Choroid plexus epithelial cell (primary cell): ENCODE measurements around the gene KCNJ15.
"Not testable (repeated sequence)": the region's sequence is repeated elsewhere in the genome, so short reads cannot be mapped to it uniquely, and the experiment has no call there.

Experiments
- DNase-seq: peaks from one replicate; pipeline ENCODE4 v3.0.0-alpha.2; 2010; ENCODE audit warnings: low read depth
- H3K4me3 ChIP-seq: 2 replicates; pipeline ENCODE4 v1.5.1; 2011; ENCODE audit warnings: low read depth, mild to moderate bottlenecking, control low read depth, low read length, moderate library complexity
- CTCF ChIP-seq: conservative IDR thresholded peaks from 2 replicates; pipeline ENCODE4 v1.5.1; 2011; ENCODE audit warnings: low read depth, mild to moderate bottlenecking, control low read depth, inconsistent platforms, low read length, moderate library complexity

Gene KCNJ15

GRCh38 chr21:38223893-38224540 lies 32.8 kb upstream of the KCNJ15 start:
- TF ChIP-seq CTCF = no peak
- no peak overlapping the region for H3K4me3 ChIP-seq
- DNase-seq = peak; percentile 57

GRCh38 chr21:38227401-38227800 lies 29.4 kb upstream of the KCNJ15 start:
- no peak for TF ChIP-seq CTCF

GRCh38 chr21:38228115-38228514 lies 28.7 kb upstream of the KCNJ15 start:
- no peak overlapping the region for H3K4me3 ChIP-seq
- no peak for TF ChIP-seq CTCF
- no peak for DNase-seq

More at GRCh38 chr21:38227401-38227800, 29.4 kb upstream of the KCNJ15 start:
- H3K4me3 ChIP-seq = no peak overlapping the region
- DNase-seq = no peak

- TF ChIP-seq CTCF = no peak
- H3K4me3 ChIP-seq = no peak overlapping the region
- DNase-seq = no peak
These were observed 28.3 kb upstream of the KCNJ15 start for GRCh38 chr21:38228537-38228936.

GRCh38 chr21:38229260-38229877 lies 27.4 kb upstream of the KCNJ15 start:
- peak; percentile 15 for DNase-seq
- H3K4me3 ChIP-seq = no peak overlapping the region

GRCh38 chr21:38234395-38235142 lies 22.2 kb upstream of the KCNJ15 start:
- DNase-seq = no peak
- TF ChIP-seq CTCF = no peak
- no peak overlapping the region for H3K4me3 ChIP-seq

More at GRCh38 chr21:38229260-38229877, 27.4 kb upstream of the KCNJ15 start:
- TF ChIP-seq CTCF = no peak

- not testable (repeated sequence) for H3K4me3 ChIP-seq, DNase-seq
These were observed 21.5 kb upstream of the KCNJ15 start for GRCh38 chr21:38235251-38235650.
